Measurements from ENCODE around the gene ZC3H12D. TPM values are rescaled to one million over a fixed set of nuclear protein-coding genes. Genes with fewer than 3 reads are reported as not detected.
"Not testable (repeated sequence)": the region's sequence is repeated elsewhere in the genome, so short reads cannot be mapped to it uniquely, and the experiment has no call there.

The ZC3H12D gene
- total RNA-seq, 2 experiments from 2014 or later = 72.2 to 89.9 TPM

- H3K4me3 Mint-ChIP-seq = peak overlapping the region; percentile 34
- ChIA-PET CTCF (interaction anchor here (0.9 to 2.4 kb wide), 4 partner anchors 20 to 245 kb away, joined by 3 to 19 read pairs (median 4); no protein-coding TSS in a partner anchor), POLR2A (no interaction called here)
- peaks cover 56% of the 10 kb centered on the region for H3K4me1 Mint-ChIP-seq
- peaks cover 56% of the 10 kb centered on the region for H3K36me3 Mint-ChIP-seq (ENCODE audit: low read depth)
- no peaks in the 10 kb centered on the region for H3K27me3 Mint-ChIP-seq
- H3K27ac Mint-ChIP-seq = no peak overlapping the region
- intact Hi-C loops (cut with DNase I, micrococcal nuclease) = no loop called here
- H3K9me3 Mint-ChIP-seq (ENCODE audit: low read depth) = no peaks in the 10 kb centered on the region
- ATAC-seq (no peak), DNase-seq (no peak)
These were observed 11.4 kb downstream of the ZC3H12D start for GRCh38 chr6:149473080-149474052.

- CTCF ChIA-PET = interaction anchor here (1.0 kb wide), 1 partner anchor 13 kb away, joined by 3 read pairs; the partner anchor contains the start of gene ZC3H12D
- ATAC-seq (peak; percentile 34), DNase-seq (no peak)
- POLR2A ChIA-PET = interaction anchor here (0.6 kb wide), 1 partner anchor 145 kb away, joined by 3 read pairs; no protein-coding TSS in a partner anchor
- H3K4me1 Mint-ChIP-seq = peaks cover 61% of the 10 kb centered on the region
- intact Hi-C loops (cut with DNase I, micrococcal nuclease) = no loop called here
- H3K36me3 Mint-ChIP-seq (ENCODE audit: low read depth) = peaks cover 59% of the 10 kb centered on the region
- H3K27me3 Mint-ChIP-seq = no peaks in the 10 kb centered on the region
- no peaks in the 10 kb centered on the region for H3K9me3 Mint-ChIP-seq (ENCODE audit: low read depth)
- H3K4me3 Mint-ChIP-seq = no peak overlapping the region
- H3K27ac Mint-ChIP-seq = no peak overlapping the region
These were observed 12.6 kb downstream of the ZC3H12D start for GRCh38 chr6:149472241-149472640.

- Mint-ChIP-seq H3K36me3 (ENCODE audit: low read depth) (peaks cover 55% of the 10 kb centered on the region), H3K27me3 (no peaks in the 10 kb centered on the region), H3K4me1 (peaks cover 59% of the 10 kb centered on the region), H3K9me3 (ENCODE audit: low read depth) (no peaks in the 10 kb centered on the region), H3K4me3 (no peak overlapping the region), H3K27ac (no peak overlapping the region)
- DNase-seq = no peak
- ChIA-PET POLR2A (interaction anchor here (0.6 kb wide), 1 partner anchor 10 kb away, joined by 3 read pairs; no protein-coding TSS in a partner anchor), CTCF (interaction anchor here (0.6 to 1.0 kb wide), 4 partner anchors 13 to 440 kb away, joined by 3 read pairs; partner anchors contain the start of gene ZC3H12D)
- peak; percentile 23 for ATAC-seq
- intact Hi-C loops (cut with DNase I, micrococcal nuclease) = no loop called here
These were observed 13.0 kb downstream of the ZC3H12D start for GRCh38 chr6:149471801-149472200.

- Mint-ChIP-seq H3K36me3 (ENCODE audit: low read depth) (peaks cover 52% of the 10 kb centered on the region), H3K9me3 (ENCODE audit: low read depth) (no peaks in the 10 kb centered on the region), H3K27me3 (no peaks in the 10 kb centered on the region), H3K27ac (no peak overlapping the region), H3K4me1 (peaks cover 60% of the 10 kb centered on the region), H3K4me3 (no peak overlapping the region)
- intact Hi-C loops (cut with DNase I, micrococcal nuclease) = no loop called here
- CTCF ChIA-PET = interaction anchor here (0.6 to 0.9 kb wide), 3 partner anchors 43 to 440 kb away, joined by 3 read pairs; no protein-coding TSS in a partner anchor
- POLR2A ChIA-PET = interaction anchor here (0.6 kb wide), 1 partner anchor 9 kb away, joined by 3 read pairs; no protein-coding TSS in a partner anchor
- DNase-seq (no peak), ATAC-seq (no peak)
These were observed 13.9 kb downstream of the ZC3H12D start for GRCh38 chr6:149470948-149471347.

GRCh38 chr6:149468179-149468578 lies 16.6 kb downstream of the ZC3H12D start:
- ChIA-PET CTCF (interaction anchor here (0.7 to 2.6 kb wide), 3 partner anchors 24 to 48 kb away, joined by 3 to 16 read pairs (median 3); no protein-coding TSS in a partner anchor), POLR2A (interaction anchor here (0.6 kb wide), 1 partner anchor 63 kb away, joined by 9 read pairs; no protein-coding TSS in a partner anchor)
- Mint-ChIP-seq H3K27ac (peak overlapping the region; percentile 63), H3K36me3 (ENCODE audit: low read depth) (peaks cover 62% of the 10 kb centered on the region), H3K4me1 (peaks cover 70% of the 10 kb centered on the region), H3K27me3 (no peaks in the 10 kb centered on the region), H3K9me3 (ENCODE audit: low read depth) (no peaks in the 10 kb centered on the region), H3K4me3 (no peak overlapping the region)
- DNase-seq (no peak), ATAC-seq (no peak)
- intact Hi-C loops (cut with DNase I, micrococcal nuclease) = loop anchor here in 1 of 2 experiments (10.0 kb wide), 1 partner anchor 47 kb away; no protein-coding TSS in a partner anchor

GRCh38 chr6:149467265-149467664 lies 17.5 kb downstream of the ZC3H12D start:
- ChIA-PET CTCF (interaction anchor here (2.6 kb wide), 1 partner anchor 49 kb away, joined by 16 read pairs; no protein-coding TSS in a partner anchor), POLR2A (no interaction called here)
- Mint-ChIP-seq H3K9me3 (ENCODE audit: low read depth) (no peaks in the 10 kb centered on the region), H3K27me3 (no peaks in the 10 kb centered on the region), H3K36me3 (ENCODE audit: low read depth) (peaks cover 63% of the 10 kb centered on the region), H3K27ac (no peak overlapping the region), H3K4me3 (no peak overlapping the region), H3K4me1 (peaks cover 61% of the 10 kb centered on the region)
- DNase-seq = no peak
- no peak for ATAC-seq
- intact Hi-C loops (cut with DNase I, micrococcal nuclease) = loop anchor here in 1 of 2 experiments (10.0 kb wide), 1 partner anchor 48 kb away; no protein-coding TSS in a partner anchor

GRCh38 chr6:149464411-149464810 lies 20.4 kb downstream of the ZC3H12D start:
- Mint-ChIP-seq H3K4me3 (no peak overlapping the region), H3K4me1 (peaks cover 50% of the 10 kb centered on the region), H3K9me3 (ENCODE audit: low read depth) (no peaks in the 10 kb centered on the region), H3K27ac (no peak overlapping the region), H3K27me3 (no peaks in the 10 kb centered on the region), H3K36me3 (ENCODE audit: low read depth) (peaks cover 65% of the 10 kb centered on the region)
- ATAC-seq (no peak), DNase-seq (no peak)
- ChIA-PET CTCF (interaction anchor here (0.7 to 1.6 kb wide), 2 partner anchors 15 to 53 kb away, joined by 3 to 5 read pairs; no protein-coding TSS in a partner anchor), POLR2A (no interaction called here)
- intact Hi-C loops (cut with DNase I, micrococcal nuclease) = loop anchor here in 1 of 2 experiments (10.0 kb wide), 1 partner anchor 50 kb away; no protein-coding TSS in a partner anchor

GRCh38 chr6:149463781-149464180 lies 21.0 kb downstream of the ZC3H12D start:
- Mint-ChIP-seq H3K27ac (peak overlapping the region; percentile 8), H3K27me3 (no peaks in the 10 kb centered on the region), H3K36me3 (ENCODE audit: low read depth) (peaks cover 65% of the 10 kb centered on the region), H3K4me1 (peaks cover 51% of the 10 kb centered on the region), H3K4me3 (no peak overlapping the region), H3K9me3 (ENCODE audit: low read depth) (no peaks in the 10 kb centered on the region)
- ChIA-PET CTCF (interaction anchor here (0.7 to 1.6 kb wide), 3 partner anchors 16 to 53 kb away, joined by 3 to 5 read pairs (median 4); partner anchors contain the start of gene ZC3H12D), POLR2A (no interaction called here)
- DNase-seq = no peak
- no peak for ATAC-seq
- intact Hi-C loops (cut with DNase I, micrococcal nuclease) = loop anchor here in 1 of 2 experiments (10.0 kb wide), 1 partner anchor 51 kb away; no protein-coding TSS in a partner anchor

GRCh38 chr6:149462712-149463111 lies 22.1 kb downstream of the ZC3H12D start:
- peaks cover 66% of the 10 kb centered on the region for H3K36me3 Mint-ChIP-seq (ENCODE audit: low read depth)
- intact Hi-C loops (cut with DNase I, micrococcal nuclease) = loop anchor here in 1 of 2 experiments (10.0 kb wide), 1 partner anchor 52 kb away; no protein-coding TSS in a partner anchor
- not testable (repeated sequence) for ATAC-seq

GRCh38 chr6:149461670-149462069 lies 23.1 kb downstream of the ZC3H12D start:
- no peak for ATAC-seq
- no peak for DNase-seq
- intact Hi-C loops (cut with DNase I, micrococcal nuclease) = loop anchor here in 1 of 2 experiments (10.0 kb wide), 1 partner anchor 53 kb away; no protein-coding TSS in a partner anchor
- Mint-ChIP-seq H3K4me1 (peaks cover 42% of the 10 kb centered on the region), H3K27ac (no peak overlapping the region), H3K36me3 (ENCODE audit: low read depth) (peaks cover 72% of the 10 kb centered on the region), H3K27me3 (no peaks in the 10 kb centered on the region), H3K9me3 (ENCODE audit: low read depth) (no peaks in the 10 kb centered on the region), H3K4me3 (no peak overlapping the region)
- ChIA-PET POLR2A (interaction anchor here (0.7 kb wide), 2 partner anchors 10 to 137 kb away, joined by 3 read pairs; no protein-coding TSS in a partner anchor), CTCF (interaction anchor here (0.5 to 0.8 kb wide), 3 partner anchors 16 to 264 kb away, joined by 3 read pairs; partner anchors contain the start of gene ZC3H12D)

More at GRCh38 chr6:149462712-149463111, 22.1 kb downstream of the ZC3H12D start:
- H3K4me3 Mint-ChIP-seq; DNase-seq; H3K27me3 Mint-ChIP-seq; H3K9me3 Mint-ChIP-seq (ENCODE audit: low read depth); H3K27ac Mint-ChIP-seq; POLR2A ChIA-PET: not testable (repeated sequence)
- H3K4me1 Mint-ChIP-seq = peaks cover 48% of the 10 kb centered on the region
- CTCF ChIA-PET = interaction anchor here (0.6 to 1.1 kb wide), 2 partner anchors 22 to 784 kb away, joined by 3 to 4 read pairs; partner anchors contain the start of gene ZC3H12D
